Inflammatory macrophage treated with lipopolysaccharide for 4 hours (primary cell): ENCODE results near the gene CYP26B1.
"Not testable (repeated sequence)": the region's sequence is repeated elsewhere in the genome, so short reads cannot be mapped to it uniquely, and the experiment has no call there.

Source experiments
- DNase-seq: peaks from one replicate; pipeline ENCODE4 v3.0.0-alpha.2; 2020

The CYP26B1 gene

DNA sequence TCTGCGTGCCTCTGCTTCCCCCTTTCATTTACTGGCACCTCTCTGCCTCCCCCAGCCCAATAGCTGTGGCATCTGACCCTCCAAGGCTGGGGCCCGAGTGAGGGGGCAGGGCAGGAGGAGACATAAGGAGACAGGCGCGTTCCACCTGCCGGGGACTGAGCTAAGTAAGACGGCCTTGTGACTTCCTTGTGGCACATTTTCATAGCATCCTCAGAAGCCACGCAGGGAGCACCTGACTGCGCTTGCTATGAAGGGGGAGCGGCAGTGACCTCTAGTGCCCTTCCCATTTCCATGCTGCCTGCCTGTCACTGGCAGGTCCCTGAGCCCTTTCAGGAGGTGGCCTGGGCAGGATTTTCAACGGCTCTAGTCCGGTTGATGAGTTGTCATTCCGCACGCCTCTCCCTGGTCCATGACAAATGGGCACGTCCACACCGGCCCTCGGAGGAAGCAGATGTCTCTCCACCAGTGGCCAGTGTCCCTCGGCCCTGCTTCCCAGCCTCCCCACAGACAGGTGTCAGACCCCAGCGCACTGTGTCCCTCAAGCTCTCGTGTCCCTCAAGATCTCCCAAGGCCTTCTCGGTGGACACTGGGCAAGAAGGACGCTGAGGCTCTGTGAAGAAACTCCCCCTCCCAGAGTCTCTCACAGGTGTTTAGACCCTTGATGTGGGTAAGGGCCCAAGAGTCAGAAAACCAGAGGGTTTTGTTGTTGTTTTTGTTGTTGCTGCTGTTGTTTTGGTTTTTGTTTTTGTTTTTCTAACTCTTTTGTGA is 42.7 kb downstream of the CYP26B1 start:
- DNase-seq: no peak

DNA sequence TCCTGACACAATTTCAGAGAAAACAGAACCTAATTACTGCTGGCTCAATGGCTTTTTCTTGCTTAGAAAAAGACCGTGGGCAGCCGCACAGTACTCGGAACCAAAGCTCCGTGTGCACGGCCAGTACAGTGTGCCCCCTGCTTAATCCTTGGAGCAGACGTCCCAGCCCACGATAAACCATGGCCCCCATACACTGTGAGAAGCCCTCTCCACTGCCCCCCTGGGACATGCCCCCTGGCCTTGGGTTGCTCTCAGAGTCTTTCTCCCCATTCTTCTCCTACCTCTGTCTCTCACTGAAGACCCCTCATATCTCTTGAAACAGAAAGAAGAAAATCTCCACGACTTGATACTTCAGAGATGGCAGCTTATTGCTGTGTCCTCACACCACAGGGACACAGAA is 44.0 kb downstream of the CYP26B1 start:
- DNase-seq: no peak

DNA sequence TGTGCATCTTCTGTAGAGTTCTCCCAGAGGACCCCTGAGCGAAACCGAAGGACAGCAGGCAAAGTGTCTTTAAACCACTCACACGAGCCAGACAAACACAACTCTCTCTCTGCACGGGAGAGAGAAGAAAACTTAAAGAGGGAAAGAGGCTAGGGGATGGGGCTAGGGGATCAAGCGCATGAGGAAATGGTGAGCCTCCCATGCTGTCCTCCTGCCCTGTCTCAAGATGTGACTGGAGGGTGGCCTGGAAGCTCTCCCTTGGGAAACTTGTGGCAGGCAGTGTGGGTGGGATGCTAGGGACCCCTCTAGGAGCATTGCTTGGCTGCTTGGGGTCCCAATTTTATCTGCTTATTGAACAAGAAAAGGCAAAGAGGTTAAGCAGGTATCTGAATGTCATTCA is 44.5 kb downstream of the CYP26B1 start:
- no peak for DNase-seq

DNA sequence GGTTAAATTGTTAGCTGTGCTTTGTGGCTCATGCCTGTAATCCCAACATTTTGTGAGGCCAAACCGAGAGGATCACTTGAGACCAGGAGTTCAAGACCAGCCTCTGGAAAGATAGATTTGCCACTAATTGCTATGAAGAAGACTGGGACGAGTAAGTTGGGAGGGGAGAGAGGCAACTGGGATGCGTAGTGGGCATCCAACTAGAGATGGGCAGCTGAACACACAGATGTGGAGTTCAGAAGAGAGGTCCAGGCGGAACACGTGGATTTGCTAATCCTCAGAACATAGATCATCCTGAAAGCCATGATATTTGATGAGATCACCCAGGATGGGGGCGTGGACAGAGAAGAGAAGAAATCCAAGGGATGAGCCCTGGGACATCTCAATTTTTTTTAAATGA is 48.7 kb downstream of the CYP26B1 start:
- no peak for DNase-seq

- DNase-seq: no peak
Measured at GRCh38 chr2:72097276-72097675, 50.4 kb downstream of the CYP26B1 start.

DNA sequence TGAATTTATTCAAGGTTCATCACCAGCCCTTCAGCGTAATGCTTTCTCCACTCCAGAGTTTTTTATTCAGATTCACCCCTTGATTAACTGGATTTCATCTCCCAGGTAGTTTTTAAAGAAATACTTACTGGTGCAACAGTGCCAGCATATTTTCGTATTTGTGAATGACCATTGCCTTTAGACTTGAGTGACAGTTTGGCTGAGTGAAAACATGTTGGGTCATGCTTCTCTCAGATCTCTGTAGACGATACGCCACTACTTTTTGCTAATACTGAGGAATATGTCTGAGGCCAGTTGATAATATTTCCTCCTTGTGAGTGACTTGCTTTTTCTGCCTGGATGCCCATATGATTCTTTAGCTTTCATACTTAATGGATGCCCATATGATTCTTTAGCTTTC is 51.5 kb downstream of the CYP26B1 start:
- DNase-seq: no peak

DNA sequence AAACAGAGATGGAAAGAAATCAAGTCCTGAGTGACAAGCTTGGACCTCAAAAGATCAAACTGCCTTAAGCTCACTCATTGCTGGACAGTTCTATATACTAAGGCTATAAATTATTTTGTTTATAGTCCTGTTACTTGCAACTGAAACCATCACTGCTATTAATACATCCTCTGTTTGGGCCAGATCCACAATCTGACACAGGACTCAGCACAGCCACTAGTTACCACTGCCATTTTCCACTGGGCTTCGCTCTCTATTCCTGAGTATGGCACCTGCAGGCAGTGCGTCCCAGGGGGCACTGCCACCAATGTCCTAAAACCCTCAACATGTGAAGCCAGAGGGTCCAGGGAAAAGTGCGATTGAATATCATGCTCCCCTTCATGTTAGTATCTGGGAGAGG is 52.3 kb downstream of the CYP26B1 start:
- no peak for DNase-seq

GRCh38 chr2:72094701-72095100 is 53.0 kb downstream of the CYP26B1 start:
- DNase-seq: no peak

DNA sequence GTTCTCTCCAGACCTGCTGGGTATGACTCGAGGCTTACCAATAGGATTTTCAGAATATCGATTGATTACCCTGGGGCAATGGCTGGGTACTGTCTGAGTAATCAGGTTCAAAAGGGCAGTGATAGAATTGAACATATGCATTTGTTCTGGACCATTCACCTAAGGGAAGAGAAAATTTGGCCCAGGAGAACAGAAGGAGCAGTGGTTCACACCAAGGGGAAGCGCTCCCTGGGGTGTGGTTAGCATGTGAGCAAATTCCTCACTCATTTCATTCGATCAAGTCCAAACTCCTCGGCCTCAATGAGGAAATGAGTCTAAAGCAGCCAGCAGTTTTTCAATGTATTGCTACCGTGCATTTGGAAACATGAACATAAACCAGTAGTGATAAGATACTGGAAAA is 55.6 kb downstream of the CYP26B1 start:
- DNase-seq: no peak

GRCh38 chr2:72090781-72091482 is 56.7 kb downstream of the CYP26B1 start:
- DNase-seq: no peak

DNA sequence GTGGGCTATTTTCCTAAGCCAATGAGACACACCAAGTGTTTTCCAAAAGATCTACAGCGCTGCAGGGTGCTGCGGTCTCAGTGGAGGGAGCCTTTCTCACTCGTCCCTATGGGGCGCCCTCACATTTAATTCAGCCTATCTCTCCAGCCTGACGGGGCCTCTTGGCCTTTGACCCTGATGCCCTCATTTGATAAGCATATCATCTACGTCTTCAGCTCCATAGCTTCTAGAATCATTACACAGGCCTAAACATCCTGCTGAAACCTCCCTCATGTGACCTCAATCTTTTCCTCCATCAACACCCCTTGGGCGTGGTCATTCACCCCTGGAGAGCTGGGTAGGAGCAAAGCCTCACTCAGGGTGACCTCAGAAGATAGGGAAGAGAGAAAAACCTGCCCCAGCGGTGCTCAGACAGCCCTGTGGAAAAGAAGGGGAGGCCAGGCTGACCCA is 57.4 kb downstream of the CYP26B1 start:
- no peak for DNase-seq

DNA sequence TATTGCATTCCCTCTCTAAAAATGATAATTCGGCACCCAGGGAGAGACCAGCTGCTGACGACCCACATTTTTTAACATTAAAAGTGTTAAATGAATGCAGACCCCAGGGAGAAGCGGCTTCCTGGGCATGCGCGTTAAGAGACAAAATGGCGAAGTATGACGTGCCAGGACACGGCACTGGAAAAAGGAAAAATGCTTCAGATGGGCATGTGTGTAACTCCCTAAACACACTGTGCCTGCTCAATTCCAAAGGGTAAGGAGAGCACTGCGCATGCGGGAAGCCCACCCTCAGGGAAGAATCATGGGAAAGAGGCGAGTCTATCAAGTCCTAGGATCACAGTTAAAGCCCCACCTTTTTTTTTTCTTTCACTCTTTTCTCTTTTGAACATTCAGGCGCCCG is 58.1 kb downstream of the CYP26B1 start:
- DNase-seq: no peak

- DNase-seq: no peak
Measured at GRCh38 chr2:72089028-72089427, 58.6 kb downstream of the CYP26B1 start.

DNA sequence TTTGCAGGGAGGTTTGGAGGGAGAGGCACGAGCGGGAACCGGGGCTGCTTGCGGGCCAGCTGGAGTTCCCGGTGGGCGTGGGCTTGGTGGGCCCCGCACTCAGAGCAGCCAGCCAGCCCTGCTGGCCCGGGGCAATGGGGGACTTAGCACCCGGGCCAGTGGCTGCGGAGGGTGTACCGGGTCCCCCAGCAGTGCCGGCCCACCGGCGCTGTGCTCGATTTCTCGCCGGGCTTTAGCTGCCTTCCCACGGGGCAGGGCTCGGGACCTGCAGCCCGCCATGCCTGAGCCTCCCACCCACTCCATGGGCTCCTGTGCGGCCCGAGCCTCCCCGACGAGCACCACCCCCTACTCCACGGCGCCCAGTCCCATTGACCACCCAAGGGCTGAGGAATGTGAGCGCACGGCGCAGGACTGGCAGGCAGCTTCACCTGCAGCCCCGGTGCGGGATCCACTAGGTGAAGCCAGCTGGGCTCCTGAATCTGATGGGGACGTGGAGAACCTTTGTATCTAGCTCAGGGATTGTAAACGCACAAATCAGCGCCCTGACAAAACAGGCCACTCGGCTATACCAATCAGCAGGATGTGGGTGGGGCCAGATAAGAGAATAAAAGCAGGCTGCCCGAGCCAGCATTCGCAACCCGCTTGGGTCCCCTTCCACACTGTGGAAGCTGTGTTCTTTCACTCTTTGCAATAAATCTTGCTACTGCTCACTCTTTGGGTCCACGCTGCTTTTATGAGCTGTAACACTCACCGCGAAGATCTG is 60.6 kb downstream of the CYP26B1 start:
- not testable (repeated sequence) for DNase-seq

- no peak for DNase-seq
Measured at GRCh38 chr2:72085513-72085912, 62.1 kb downstream of the CYP26B1 start.

DNA sequence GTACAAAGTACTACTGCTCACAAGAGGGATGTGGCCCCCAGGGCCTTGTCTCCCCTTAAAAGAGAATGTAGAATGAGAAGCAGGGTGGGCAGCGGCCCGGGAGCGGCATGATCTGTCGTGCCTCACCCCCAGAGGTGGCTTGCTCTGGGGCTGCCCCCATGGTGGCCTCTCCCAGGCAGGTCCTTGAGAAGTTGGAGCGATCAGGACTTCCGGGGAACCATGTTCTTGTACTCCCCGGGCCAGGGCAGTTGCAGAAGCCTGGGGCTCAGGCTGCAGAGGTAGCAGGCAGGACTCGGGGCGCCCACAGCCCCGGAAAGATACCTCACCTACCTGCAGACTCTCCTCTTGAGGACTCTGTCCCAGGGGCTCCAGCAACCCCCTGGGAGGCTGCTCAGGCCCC is 62.6 kb downstream of the CYP26B1 start:
- no peak for DNase-seq

DNA sequence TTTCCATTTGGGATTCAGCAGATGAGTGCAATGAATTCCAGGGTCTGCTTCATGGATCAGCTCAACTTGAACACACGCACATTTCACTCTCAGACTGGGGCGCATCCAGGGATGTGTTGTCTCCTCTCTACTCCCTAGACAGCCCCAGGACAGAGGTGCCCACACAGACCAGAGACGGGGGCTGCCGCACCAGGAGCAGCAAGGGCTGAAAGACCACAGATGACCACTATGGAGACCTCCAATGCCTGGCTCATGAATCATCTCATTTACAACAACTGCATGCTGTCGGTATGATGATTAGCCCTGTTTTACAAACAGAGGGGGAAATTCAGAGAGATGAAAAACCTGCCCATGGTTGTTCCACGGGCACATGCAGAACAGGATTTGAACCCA is 63.1 kb downstream of the CYP26B1 start:
- DNase-seq: no peak

DNA sequence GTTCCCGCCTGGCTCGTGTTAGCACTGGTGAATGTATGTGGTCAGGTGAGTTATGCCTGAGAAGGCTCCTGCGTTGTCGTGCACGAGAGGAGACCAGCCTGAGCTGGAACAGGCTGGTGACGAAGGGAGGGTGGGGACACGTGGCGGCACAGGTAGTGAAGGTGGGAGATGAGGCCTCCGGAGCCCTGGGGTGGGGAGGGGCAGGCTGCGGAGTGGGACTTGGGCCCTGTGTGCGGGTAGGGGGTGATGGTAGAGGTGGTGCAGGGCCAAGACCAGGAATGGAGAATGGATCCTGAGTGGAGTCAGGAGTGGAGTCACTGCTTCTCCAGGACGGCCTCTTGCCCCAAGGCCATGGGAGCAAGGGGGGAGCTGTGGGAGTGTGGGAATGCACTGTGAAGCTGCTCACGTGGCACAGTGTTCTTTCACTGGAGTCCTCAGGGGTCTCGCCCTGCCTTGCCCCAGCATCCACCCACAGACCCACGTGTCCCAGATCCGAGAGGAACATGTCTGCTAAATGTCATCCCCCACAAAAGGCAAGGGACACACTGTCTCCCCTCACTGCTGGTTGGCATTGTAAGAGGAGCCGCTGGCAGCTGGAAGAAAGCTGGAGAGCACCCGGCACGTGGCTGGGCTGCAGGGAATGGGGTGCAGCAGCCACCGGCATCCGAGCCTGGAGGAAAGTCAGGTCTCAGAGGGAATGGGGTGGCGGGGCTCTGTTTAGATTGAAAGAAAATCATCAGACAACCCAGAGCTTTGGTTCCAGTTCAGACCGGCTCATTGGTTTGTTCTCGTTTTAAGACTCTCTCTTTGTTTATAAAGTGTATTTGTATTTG is 63.7 kb downstream of the CYP26B1 start:
- DNase-seq: no peak

DNA sequence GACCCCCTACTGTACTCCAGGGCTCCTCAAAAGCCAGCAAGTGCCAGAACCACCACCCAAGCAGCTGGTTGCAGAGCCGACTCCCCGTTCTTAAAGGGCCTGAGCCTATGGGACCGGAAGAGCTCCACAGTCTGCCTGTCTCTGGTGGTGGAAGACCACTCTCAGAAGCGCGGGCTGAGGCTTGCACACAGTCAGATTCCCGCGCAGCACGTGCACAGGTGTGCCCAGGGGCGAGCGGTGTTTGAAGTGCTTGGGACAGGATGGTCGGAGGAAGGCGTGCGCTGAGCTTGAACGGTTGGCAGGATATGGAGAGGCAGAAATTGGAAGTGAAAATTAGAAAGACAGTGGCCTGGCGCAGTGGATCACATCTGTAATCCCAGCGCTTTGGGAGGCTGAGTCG is 64.8 kb downstream of the CYP26B1 start:
- no peak for DNase-seq

GRCh38 chr2:72082021-72082601 is 65.6 kb downstream of the CYP26B1 start:
- DNase-seq: no peak

- no peak for DNase-seq
Measured at GRCh38 chr2:72081451-72081850, 66.2 kb downstream of the CYP26B1 start.
